Measurements from ENCODE around the gene BSG. TPM values are rescaled to one million over a fixed set of nuclear protein-coding genes. Genes with fewer than 3 reads are reported as not detected.

Gene BSG
- total RNA-seq (ENCODE audit: low replicate concordance) = 330 and 913 TPM in 2 replicates

GRCh38 chr19:572140-572742 lies at the start of gene BSG:
Gene BSG, plus strand, starts transcription at chr19:572596. Its CDS starts 39 bp downstream, at chr19:572635.
- H3K4me1 Mint-ChIP-seq = peaks cover 36% of the 10 kb centered on the region

GRCh38 chr19:522726-523125 lies 49.7 kb upstream of the BSG start:
- Histone ChIP-seq H3K79me2 (ENCODE audit: low read depth) (no peaks in the 10 kb centered on the region), H3K36me3 (no peaks in the 10 kb centered on the region), H2AFZ (replicated peaks) (no peak overlapping the region), H3K4me3 (no peak overlapping the region), H3K9ac (no peak overlapping the region), H4K20me1 (ENCODE audit: low read depth) (no peaks in the 10 kb centered on the region), H3K9me3 (ENCODE audit: low read depth) (no peaks in the 10 kb centered on the region), H3K4me1 (peaks cover 2% of the 10 kb centered on the region), H3K27ac (no peak overlapping the region), H3F3A (ENCODE audit: low read depth) (no peaks in the 10 kb centered on the region), H3K4me2 (no peak overlapping the region), H3K27me3 (peaks cover 23% of the 10 kb centered on the region)
- H3K4me1 Mint-ChIP-seq = peaks cover 21% of the 10 kb centered on the region
- peaks cover 6% of the 10 kb centered on the region for H3K36me3 Mint-ChIP-seq
- H3K4me3 Mint-ChIP-seq = no peak overlapping the region
- no peak for DNase-seq (ENCODE audit: low spot score)
- H3K27me3 Mint-ChIP-seq (ENCODE audit: insufficient read depth, low read depth) = peaks cover under 1% of the 10 kb centered on the region
- TF ChIP-seq CTCF (IDR thresholded peaks at IDR 0.05) (no peak), EZH2 (IDR thresholded peaks at IDR 0.05) (no peak), EZH2phosphoT487 (IDR thresholded peaks at IDR 0.05) (no peak)
- H3K27ac Mint-ChIP-seq = no peak overlapping the region
- no peaks in the 10 kb centered on the region for H3K9me3 Mint-ChIP-seq

More at GRCh38 chr19:572140-572742, at the start of gene BSG:
- peaks cover 43% of the 10 kb centered on the region for H3F3A ChIP-seq (ENCODE audit: low read depth)
- peak within 1 kb of the TSS; percentile 89 for H3K4me2 ChIP-seq
- Mint-ChIP-seq H3K36me3 (peaks cover 12% of the 10 kb centered on the region), H3K27ac (peak within 1 kb of the TSS; percentile 100), H3K4me3 (peak within 1 kb of the TSS; percentile 96), H3K9me3 (peaks cover 11% of the 10 kb centered on the region), H3K27me3 (ENCODE audit: insufficient read depth, low read depth) (peaks cover 13% of the 10 kb centered on the region)
- peak within 1 kb of the TSS; percentile 89 for H3K9ac ChIP-seq
- H3K27ac ChIP-seq = peak within 1 kb of the TSS; percentile 64
- no peak for TF ChIP-seq EZH2 (IDR thresholded peaks at IDR 0.05)
- TF ChIP-seq EZH2phosphoT487 (IDR thresholded peaks at IDR 0.05) = no peak
- H3K79me2 ChIP-seq (ENCODE audit: low read depth) = peaks cover 49% of the 10 kb centered on the region
- H3K4me3 ChIP-seq = peak within 1 kb of the TSS; percentile 97
- no peaks in the 10 kb centered on the region for H3K9me3 ChIP-seq (ENCODE audit: low read depth)
- DNase-seq (ENCODE audit: low spot score) = peak; percentile 100
- H3K36me3 ChIP-seq = no peaks in the 10 kb centered on the region
- H2AFZ ChIP-seq (replicated peaks) = peak within 1 kb of the TSS; percentile 63
- peaks cover 48% of the 10 kb centered on the region for H4K20me1 ChIP-seq (ENCODE audit: low read depth)
- H3K27me3 ChIP-seq = peaks cover 8% of the 10 kb centered on the region
- peaks cover 20% of the 10 kb centered on the region for H3K4me1 ChIP-seq

GRCh38 chr19:524062-524674 lies 48.2 kb upstream of the BSG start:
- H3K4me1 ChIP-seq = peaks cover 7% of the 10 kb centered on the region
- H3K9me3 Mint-ChIP-seq = peaks cover 3% of the 10 kb centered on the region
- DNase-seq (ENCODE audit: low spot score) = no peak
- no peak overlapping the region for H3K27ac ChIP-seq
- H3K4me3 ChIP-seq = no peak overlapping the region
- peaks cover 4% of the 10 kb centered on the region for H3K27me3 Mint-ChIP-seq (ENCODE audit: insufficient read depth, low read depth)
- H3K4me3 Mint-ChIP-seq = no peak overlapping the region
- H4K20me1 ChIP-seq (ENCODE audit: low read depth) = no peaks in the 10 kb centered on the region
- no peak overlapping the region for H3K4me2 ChIP-seq
- H3K36me3 Mint-ChIP-seq = peaks cover 10% of the 10 kb centered on the region
- H3K9me3 ChIP-seq (ENCODE audit: low read depth) = no peaks in the 10 kb centered on the region
- peaks cover 30% of the 10 kb centered on the region for H3K4me1 Mint-ChIP-seq
- H3K79me2 ChIP-seq (ENCODE audit: low read depth) = no peaks in the 10 kb centered on the region
- H3F3A ChIP-seq (ENCODE audit: low read depth) = peaks cover 9% of the 10 kb centered on the region
- peaks cover 23% of the 10 kb centered on the region for H3K27me3 ChIP-seq
- H3K27ac Mint-ChIP-seq = no peak overlapping the region
- no peaks in the 10 kb centered on the region for H3K36me3 ChIP-seq
- no peak overlapping the region for H3K9ac ChIP-seq
- TF ChIP-seq EZH2 (IDR thresholded peaks at IDR 0.05) (no peak), CTCF (IDR thresholded peaks at IDR 0.05) (no peak), EZH2phosphoT487 (IDR thresholded peaks at IDR 0.05) (no peak)
- H2AFZ ChIP-seq (replicated peaks) = no peak overlapping the region

- Histone ChIP-seq H3K27me3 (peaks cover 15% of the 10 kb centered on the region), H3K27ac (no peak overlapping the region), H3K79me2 (ENCODE audit: low read depth) (no peaks in the 10 kb centered on the region), H3K36me3 (no peaks in the 10 kb centered on the region), H3F3A (ENCODE audit: low read depth) (peaks cover 9% of the 10 kb centered on the region), H3K9ac (no peak overlapping the region), H2AFZ (replicated peaks) (no peak overlapping the region), H3K4me2 (no peak overlapping the region), H3K9me3 (ENCODE audit: low read depth) (no peaks in the 10 kb centered on the region), H4K20me1 (ENCODE audit: low read depth) (no peaks in the 10 kb centered on the region), H3K4me1 (peaks cover 7% of the 10 kb centered on the region), H3K4me3 (no peak overlapping the region)
- Mint-ChIP-seq H3K4me3 (no peak overlapping the region), H3K9me3 (peaks cover 3% of the 10 kb centered on the region), H3K27me3 (ENCODE audit: insufficient read depth, low read depth) (peaks cover 4% of the 10 kb centered on the region), H3K36me3 (peaks cover 10% of the 10 kb centered on the region), H3K27ac (no peak overlapping the region), H3K4me1 (peaks cover 30% of the 10 kb centered on the region)
- DNase-seq (ENCODE audit: low spot score) = no peak
- TF ChIP-seq CTCF (IDR thresholded peaks at IDR 0.05) = no peak
- TF ChIP-seq EZH2phosphoT487 (IDR thresholded peaks at IDR 0.05) = no peak
- TF ChIP-seq EZH2 (IDR thresholded peaks at IDR 0.05) = no peak
Measured at GRCh38 chr19:525029-525428, 47.4 kb upstream of the BSG start.
